ENCODE measurements around the gene SMG6. TPM values are rescaled to one million over a fixed set of nuclear protein-coding genes. Genes with fewer than 3 reads are reported as not detected.

The SMG6 gene
- total and polyA plus RNA-seq, 2 of the 8 experiments (the other 6 are each of a cell fraction or from before 2014, with no cell fraction given), result 18.5 to 25.2 TPM

DNA sequence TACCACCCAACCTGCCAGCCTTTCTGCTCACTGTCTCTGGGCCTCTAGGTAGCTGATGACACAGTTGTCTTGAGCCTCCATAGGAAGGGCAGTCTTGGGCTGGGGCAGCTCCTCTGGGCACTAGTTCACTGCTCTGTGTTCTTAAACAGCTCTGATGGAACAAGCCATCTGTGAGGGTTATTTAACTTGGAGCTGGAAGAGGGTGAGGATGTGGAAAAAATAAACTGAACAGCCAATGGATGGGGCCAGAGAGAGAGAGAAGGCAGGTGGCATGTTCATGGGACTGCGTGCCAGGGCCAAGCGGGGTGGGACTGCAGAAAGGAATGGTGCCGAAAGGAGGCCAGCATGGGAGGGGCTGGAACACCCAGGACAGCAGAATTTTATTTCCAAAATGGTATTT lies 196.1 kb downstream of the SMG6 start:
- Histone ChIP-seq H2AK5ac (ENCODE audit: low read depth, low read length) (no peak overlapping the region), H3K9ac (replicated peaks in 1 of 4; ENCODE audit: extremely low read depth in 1 of 4, low read depth in 3 of 4, low read length in 3 of 4) (no peak overlapping the region), H4K91ac (replicated peaks; ENCODE audit: insufficient read length, low read length) (no peak overlapping the region), H3K18ac (ENCODE audit: extremely low read depth, low read length) (no peak overlapping the region), H3K23ac (ENCODE audit: insufficient read length) (no peak overlapping the region), H2BK12ac (ENCODE audit: low read depth, low read length) (no peak overlapping the region), H2BK5ac (ENCODE audit: low read depth, low read length) (no peak overlapping the region), H3K4me3 (ENCODE audit: extremely low read depth in 1 of 4, insufficient read depth in 2 of 4, low read depth in 3 of 4, low read length in 4 of 4) (no peak overlapping the region), H4K20me1 (replicated peaks in 1 of 2; ENCODE audit: control insufficient read depth in 1 of 2, insufficient read depth in 2 of 2, low read length in 2 of 2) (no peaks in the 10 kb centered on the region), H3K56ac (replicated peaks; ENCODE audit: insufficient read length, low read depth, low read length) (no peak overlapping the region), H3K14ac (ENCODE audit: insufficient read length) (no peak overlapping the region), H2BK120ac (replicated peaks; ENCODE audit: low read depth, low read length) (no peak overlapping the region), H3K27me3 (replicated peaks in 1 of 4; ENCODE audit: control insufficient read depth in 3 of 4, extremely low read depth in 1 of 4, insufficient read depth in 3 of 4, low read length in 3 of 4) (no peaks in the 10 kb centered on the region), H2BK15ac (ENCODE audit: low read length) (no peak overlapping the region), H3K79me1 (ENCODE audit: low read depth, low read length) (no peaks in the 10 kb centered on the region), H4K5ac (ENCODE audit: insufficient read length, low read depth, low read length) (no peak overlapping the region), H3K79me2 (ENCODE audit: control insufficient read depth in 1 of 2, insufficient read depth in 2 of 2, low read length in 2 of 2) (no peaks in the 10 kb centered on the region), H3K23me2 (ENCODE audit: low read depth, low read length) (no peaks in the 10 kb centered on the region), H4K8ac (ENCODE audit: extremely low read depth, insufficient read depth, low read length) (0 out of 2 replicates have a peak overlapping the region, but pooled peaks have one; percentile 8), H3K36me3 (ENCODE audit: control insufficient read depth in 2 of 4, insufficient read depth in 4 of 4, low read length in 3 of 4) (no peaks in the 10 kb centered on the region), H3K4me2 (ENCODE audit: insufficient read depth in 1 of 2, low read depth in 2 of 2, low read length in 2 of 2) (no peak overlapping the region), H3K4ac (replicated peaks; ENCODE audit: insufficient read length, low read depth, low read length) (no peak overlapping the region), H3K4me1 (replicated peaks in 1 of 4; ENCODE audit: control insufficient read depth in 3 of 4, insufficient read depth in 4 of 4, low read length in 3 of 4) (no peaks in the 10 kb centered on the region), H3K27ac (ENCODE audit: low read depth, low read length) (no peak overlapping the region), H3K9me3 (ENCODE audit: insufficient read depth in 2 of 2, low read depth in 1 of 2, low read length in 1 of 2) (no peaks in the 10 kb centered on the region), H2BK20ac (ENCODE audit: low read length) (no peak overlapping the region), H2AFZ (ENCODE audit: low read length) (no peak overlapping the region)
- DNase-seq (ENCODE audit: low read depth in 1 of 2, low spot score in 2 of 2) (no peak), FAIRE-seq (no peak)
- CTCF ChIA-PET (ENCODE audit: partially characterized antibody), result interaction anchor here (0.6 to 4.0 kb wide), 8 partner anchors 11 to 238 kb away, joined by 3 to 27 read pairs (median 3); no protein-coding TSS in a partner anchor
- TF ChIP-seq ZNF274 (IDR thresholded peaks at IDR 0.05; ENCODE audit: borderline replicate concordance, extremely low read depth, low read length), result no peak
- no peak for TF ChIP-seq RAD21 (IDR thresholded peaks at IDR 0.05 in 1 of 2, conservative IDR thresholded peaks at IDR 0.05 in 1 of 2; ENCODE audit: low read depth in 2 of 2, low read length in 2 of 2)
- TF ChIP-seq CBX8 (IDR thresholded peaks at IDR 0.05; ENCODE audit: borderline replicate concordance, low read depth, low read length), result no peak
- no peak for TF ChIP-seq TAF1 (IDR thresholded peaks at IDR 0.05; ENCODE audit: low read depth, low read length)
- TF ChIP-seq RBBP5 (IDR thresholded peaks at IDR 0.05; ENCODE audit: borderline replicate concordance, low read depth, low read length), result no peak
- no peak for TF ChIP-seq ASH2L (IDR thresholded peaks at IDR 0.05; ENCODE audit: low read length)
- TF ChIP-seq, protein P1, sequence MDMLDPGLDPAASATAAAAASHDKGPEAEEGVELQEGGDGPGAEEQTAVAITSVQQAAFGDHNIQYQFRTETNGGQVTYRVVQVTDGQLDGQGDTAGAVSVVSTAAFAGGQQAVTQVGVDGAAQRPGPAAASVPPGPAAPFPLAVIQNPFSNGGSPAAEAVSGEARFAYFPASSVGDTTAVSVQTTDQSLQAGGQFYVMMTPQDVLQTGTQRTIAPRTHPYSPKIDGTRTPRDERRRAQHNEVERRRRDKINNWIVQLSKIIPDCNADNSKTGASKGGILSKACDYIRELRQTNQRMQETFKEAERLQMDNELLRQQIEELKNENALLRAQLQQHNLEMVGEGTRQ (IDR thresholded peaks at IDR 0.05; ENCODE audit: low read length), result no peak
- TF ChIP-seq POU5F1 (IDR thresholded peaks at IDR 0.05; ENCODE audit: low read depth, low read length), result no peak
- no peak for TF ChIP-seq JUND (IDR thresholded peaks at IDR 0.05; ENCODE audit: low read length)
- TF ChIP-seq NANOG (IDR thresholded peaks at IDR 0.05; ENCODE audit: insufficient read depth, low read depth, low read length, poor library complexity, severe bottlenecking), result no peak
- no peak for TF ChIP-seq KDM4A (IDR thresholded peaks at IDR 0.05; ENCODE audit: low read depth, low read length, severe bottlenecking)
- 82% methylated on average over 3 of the region's 3 CpGs; no CpG with 5 or more reads in 1 of the 2 experiments for WGBS, 2 experiments (ENCODE audit: extremely low coverage in 1 of 2, insufficient coverage in 1 of 2, insufficient read length in 1 of 2, insufficient replicate concordance in 2 of 2, low coverage in 1 of 2, low lambda C conversion rate in 2 of 2, missing lambda C conversion rate in 1 of 2)
- POLR2A ChIA-PET (ENCODE audit: partially characterized antibody), result no interaction called here
